Astrocyte (in vitro differentiated cells and primary cell): Measurements from ENCODE around the gene PIAS1. TPM values are rescaled to one million over a fixed set of nuclear protein-coding genes. Genes with fewer than 3 reads are reported as not detected.

ENCODE experiments used
- DNase-seq: peaks from one replicate; pipeline ENCODE4 v3.0.0-alpha.2; 2010; ENCODE audit warnings: low read depth
- FAIRE-seq: peaks from 2 replicates; lab custom pipeline; 2011; peaks lifted over from hg19 to GRCh38; lab: Jason Lieb, UNC
- H2AFZ ChIP-seq: 2 replicates; pipeline ENCODE4 v1.6.0; 2012; ENCODE audit warnings: low read depth, low read length, inconsistent platforms
- H3K27ac ChIP-seq: 2 replicates; pipeline ENCODE4 v1.5.1; 2011; ENCODE audit warnings: low read depth, low read length, inconsistent platforms
- H3K27me3 ChIP-seq: 2 replicates; pipeline ENCODE4 v1.6.0; 2011; ENCODE audit warnings: low read length, inconsistent platforms; ENCODE audit not compliant: insufficient read depth
- H3K36me3 ChIP-seq: 2 replicates; pipeline ENCODE4 v1.5.1; 2011; ENCODE audit warnings: low read length, inconsistent platforms; ENCODE audit not compliant: insufficient read depth
- H3K4me1 ChIP-seq: 2 replicates; pipeline ENCODE4 v1.5.1; 2011; ENCODE audit warnings: low read length, inconsistent platforms; ENCODE audit not compliant: insufficient read depth
- H3K4me2 ChIP-seq: 2 replicates; pipeline ENCODE4 v1.6.0; 2012; ENCODE audit warnings: low read length, inconsistent platforms
- H3K4me3 ChIP-seq: 2 replicates; pipeline ENCODE4 v1.5.1; 2011; ENCODE audit warnings: low read depth, mild to moderate bottlenecking, low read length, inconsistent platforms; ENCODE audit not compliant: insufficient read depth
- H3K79me2 ChIP-seq: 2 replicates; pipeline ENCODE4 v1.6.0; 2012; ENCODE audit warnings: mild to moderate bottlenecking, low read length, inconsistent platforms; ENCODE audit not compliant: insufficient read depth
- H3K9ac ChIP-seq: 2 replicates; pipeline ENCODE4 v1.6.0; 2012; ENCODE audit warnings: mild to moderate bottlenecking, low read length, inconsistent platforms
- H3K9me3 ChIP-seq: 2 replicates; pipeline ENCODE4 v1.5.1; 2012; ENCODE audit warnings: low read depth, mild to moderate bottlenecking, low read length, inconsistent platforms; ENCODE audit not compliant: insufficient read depth
- H4K20me1 ChIP-seq: 2 replicates; pipeline ENCODE4 v1.6.0; 2012; ENCODE audit warnings: low read length, inconsistent platforms; ENCODE audit not compliant: insufficient read depth
- H3K27ac Mint-ChIP-seq: one replicate; pipeline ENCODE4 v1.8.0; 2021; ENCODE audit warnings: mild to moderate bottlenecking, mixed read lengths; ENCODE audit not compliant: unreplicated experiment
- H3K27me3 Mint-ChIP-seq: one replicate; pipeline ENCODE4 v1.8.0; 2021; ENCODE audit warnings: low read depth, mixed read lengths; ENCODE audit not compliant: unreplicated experiment
- H3K36me3 Mint-ChIP-seq: one replicate; pipeline ENCODE4 v1.8.0; 2021; ENCODE audit warnings: low read depth, mixed read lengths; ENCODE audit not compliant: unreplicated experiment
- H3K4me1 Mint-ChIP-seq: one replicate; pipeline ENCODE4 v1.8.0; 2021; ENCODE audit warnings: low read depth, mixed read lengths; ENCODE audit not compliant: unreplicated experiment
- H3K4me3 Mint-ChIP-seq: one replicate; pipeline ENCODE4 v1.8.0; 2021; ENCODE audit warnings: mild to moderate bottlenecking, moderate library complexity, mixed read lengths; ENCODE audit not compliant: unreplicated experiment
- H3K9me3 Mint-ChIP-seq: one replicate; pipeline ENCODE4 v1.8.0; 2021; ENCODE audit warnings: mild to moderate bottlenecking, mixed read lengths; ENCODE audit not compliant: unreplicated experiment
- CTCF ChIP-seq: IDR thresholded peaks from 2 replicates; pipeline ENCODE4 v1.5.1; 2011; ENCODE audit warnings: low read depth, mild to moderate bottlenecking, inconsistent platforms, low read length, moderate library complexity; ENCODE audit not compliant: insufficient read depth
- EZH2 ChIP-seq: IDR thresholded peaks from 2 replicates; pipeline ENCODE4 v1.6.1; 2012; ENCODE audit warnings: mild to moderate bottlenecking, low read length, inconsistent platforms; ENCODE audit not compliant: insufficient read depth
- total RNA-seq: library from RNA; stranded (reverse); gene quantifications from 2 replicates; pipeline ENCODE4 v1.2.1, GENCODE V29; 2021

PIAS1 gene
- total RNA-seq, 1 donor from 2014 or later, result 30.2 TPM

DNA sequence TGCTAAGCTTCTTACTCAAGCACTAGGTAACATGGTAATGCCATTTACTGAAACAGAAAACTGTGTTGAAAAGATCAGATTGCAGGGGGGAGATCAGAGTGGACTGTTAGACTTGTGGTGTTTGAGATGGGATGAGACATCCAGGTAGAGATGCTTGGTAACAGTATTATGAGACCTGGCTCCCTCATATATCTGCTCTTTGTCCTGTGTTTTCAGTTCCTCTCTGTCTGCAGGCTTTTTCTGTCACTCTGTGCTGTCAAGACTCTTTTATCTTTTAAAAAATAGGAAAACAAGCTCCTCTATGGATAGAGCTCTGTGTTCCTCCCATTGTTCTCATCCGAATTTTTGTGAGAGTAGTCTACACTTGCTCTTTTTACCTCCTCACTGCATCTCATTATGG, 103.0 kb downstream of the PIAS1 start:
- Histone ChIP-seq H3K4me1 (no peaks in the 10 kb centered on the region), H3K27ac (no peak overlapping the region), H4K20me1 (peaks cover 16% of the 10 kb centered on the region), H3K9me3 (no peaks in the 10 kb centered on the region), H3K79me2 (peaks cover 3% of the 10 kb centered on the region), H3K4me3 (no peak overlapping the region), H3K9ac (no peak overlapping the region), H3K4me2 (no peak overlapping the region), H3K27me3 (no peaks in the 10 kb centered on the region), H3K36me3 (peaks cover 3% of the 10 kb centered on the region), H2AFZ (no peak overlapping the region)
- no peak overlapping the region for H3K4me3 Mint-ChIP-seq
- FAIRE-seq (no peak), DNase-seq (no peak)
- no peaks in the 10 kb centered on the region for H3K4me1 Mint-ChIP-seq
- H3K27ac Mint-ChIP-seq, result no peak overlapping the region
- H3K9me3 Mint-ChIP-seq, result no peaks in the 10 kb centered on the region
- H3K36me3 Mint-ChIP-seq, result peaks cover 13% of the 10 kb centered on the region
- TF ChIP-seq CTCF (no peak), EZH2 (no peak)
- no peaks in the 10 kb centered on the region for H3K27me3 Mint-ChIP-seq

DNA sequence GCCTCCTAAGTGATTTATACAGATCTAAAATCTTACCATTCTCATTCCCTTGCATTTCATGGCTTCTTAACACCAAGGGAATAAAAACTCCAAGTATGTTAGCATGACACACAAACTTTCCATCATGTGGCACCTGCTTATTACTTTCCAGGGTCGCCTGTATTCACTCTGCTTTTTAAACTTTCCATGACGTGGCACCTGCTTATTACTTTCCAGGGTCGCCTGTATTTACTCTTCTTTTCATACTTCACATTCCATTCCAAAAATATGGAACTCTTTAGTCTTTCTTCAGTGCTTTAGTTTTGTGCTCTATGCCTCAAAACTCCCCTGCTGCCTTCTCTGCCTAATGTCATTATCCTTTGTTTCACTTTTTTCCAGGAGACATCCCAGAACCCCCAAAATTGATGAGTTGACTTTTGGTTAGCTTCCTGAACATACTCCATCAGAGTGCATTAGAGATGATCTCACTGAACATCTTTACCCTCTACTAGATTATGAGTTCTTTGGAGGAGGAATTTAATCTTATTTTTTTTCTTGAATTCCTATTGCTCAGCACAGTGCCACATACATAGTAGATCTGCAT, 104.0 kb downstream of the PIAS1 start:
- Histone ChIP-seq H3K9ac (no peak overlapping the region), H3K4me1 (no peaks in the 10 kb centered on the region), H3K79me2 (no peaks in the 10 kb centered on the region), H3K4me2 (no peak overlapping the region), H3K9me3 (no peaks in the 10 kb centered on the region), H2AFZ (no peak overlapping the region), H3K36me3 (peaks cover 3% of the 10 kb centered on the region), H3K27ac (no peak overlapping the region), H3K4me3 (no peak overlapping the region), H4K20me1 (peaks cover 8% of the 10 kb centered on the region), H3K27me3 (no peaks in the 10 kb centered on the region)
- FAIRE-seq, result no peak
- H3K4me1 Mint-ChIP-seq, result no peaks in the 10 kb centered on the region
- H3K9me3 Mint-ChIP-seq, result no peaks in the 10 kb centered on the region
- peaks cover 17% of the 10 kb centered on the region for H3K36me3 Mint-ChIP-seq
- no peaks in the 10 kb centered on the region for H3K27me3 Mint-ChIP-seq
- TF ChIP-seq EZH2 (no peak), CTCF (no peak)
- no peak overlapping the region for H3K27ac Mint-ChIP-seq
- H3K4me3 Mint-ChIP-seq, result no peak overlapping the region
- DNase-seq, result peak; percentile 7

GRCh38 chr15:68163191-68163590, 109.1 kb downstream of the PIAS1 start:
- Mint-ChIP-seq H3K27ac (no peak overlapping the region), H3K27me3 (no peaks in the 10 kb centered on the region), H3K36me3 (peaks cover 17% of the 10 kb centered on the region), H3K4me3 (no peak overlapping the region), H3K4me1 (no peaks in the 10 kb centered on the region), H3K9me3 (no peaks in the 10 kb centered on the region)
- Histone ChIP-seq H3K27ac (no peak overlapping the region), H3K27me3 (no peaks in the 10 kb centered on the region), H3K4me2 (no peak overlapping the region), H4K20me1 (no peaks in the 10 kb centered on the region), H3K9ac (no peak overlapping the region), H2AFZ (no peak overlapping the region), H3K79me2 (no peaks in the 10 kb centered on the region), H3K9me3 (no peaks in the 10 kb centered on the region), H3K4me1 (no peaks in the 10 kb centered on the region), H3K36me3 (peaks cover 3% of the 10 kb centered on the region), H3K4me3 (no peak overlapping the region)
- no peak for DNase-seq
- TF ChIP-seq CTCF (no peak), EZH2 (no peak)
- FAIRE-seq, result no peak
